GM12891 (cell line): ENCODE data around the gene MAMSTR.

Experiments used
- PAX5 ChIP-seq: IDR thresholded peaks from 2 replicates; pipeline ENCODE4 v1.6.1; 2011; ENCODE audit warnings: low read length, moderate library complexity, mild to moderate bottlenecking; ENCODE audit not compliant: insufficient read depth, severe bottlenecking
- POLR2A ChIP-seq: IDR thresholded peaks from 2 replicates; pipeline ENCODE4 v1.6.1; 2011; ENCODE audit warnings: low read depth, low read length, control low read depth
- POLR2AphosphoS5 ChIP-seq: IDR thresholded peaks from 2 replicates; pipeline ENCODE4 v1.6.1; 2011; ENCODE audit warnings: low read depth, low read length, control low read depth

- no peak for TF ChIP-seq POLR2A
- no peak for TF ChIP-seq POLR2AphosphoS5
- no peak for TF ChIP-seq PAX5
These were observed 53.7 kb downstream of the MAMSTR start for GRCh38 chr19:48665786-48666185.
